Liver (tissue), 3 donors: Measurements from ENCODE around the gene HNMT.

ENCODE experiments used
- EGR1 ChIP-seq, 2 donors: IDR thresholded peaks; 2 replicates each; pipeline ENCODE4 v1.6.1; 2016 to 2018; ENCODE audit warnings: antibody characterized with exemption in 2 of 2, low read depth in 2 of 2
- HNF4G ChIP-seq: IDR thresholded peaks from 2 replicates; pipeline ENCODE4 v1.6.1; 2016; ENCODE audit warnings: antibody characterized with exemption
- MAX ChIP-seq: IDR thresholded peaks from 2 replicates; pipeline ENCODE4 v1.6.1; 2016; ENCODE audit warnings: antibody characterized with exemption
- RAD21 ChIP-seq, 2 donors: IDR thresholded peaks; 2 replicates each; pipeline ENCODE4 v1.6.1; 2016; ENCODE audit warnings: antibody characterized with exemption in 2 of 2, mild to moderate bottlenecking in 2 of 2
- TAF1 ChIP-seq: conservative IDR thresholded peaks from 2 replicates; pipeline ENCODE4 v1.6.1; 2016; ENCODE audit warnings: antibody characterized with exemption, mild to moderate bottlenecking
- TF ChIP-seq, protein P1 (sequence below): fragments of 150-350 bp; IDR thresholded peaks from 2 replicates; pipeline ENCODE4 v1.5.1; 2017; ENCODE audit warnings: improper control_type of control experiment, low read depth, low read length; ENCODE audit not compliant: missing input control
- TF ChIP-seq, protein P2 (sequence below): IDR thresholded peaks from 2 replicates; pipeline ENCODE4 v1.6.1; 2016; ENCODE audit warnings: antibody characterized with exemption, mild to moderate bottlenecking
- donor health status: healthy.
- donor health status: healthy.

DNA sequence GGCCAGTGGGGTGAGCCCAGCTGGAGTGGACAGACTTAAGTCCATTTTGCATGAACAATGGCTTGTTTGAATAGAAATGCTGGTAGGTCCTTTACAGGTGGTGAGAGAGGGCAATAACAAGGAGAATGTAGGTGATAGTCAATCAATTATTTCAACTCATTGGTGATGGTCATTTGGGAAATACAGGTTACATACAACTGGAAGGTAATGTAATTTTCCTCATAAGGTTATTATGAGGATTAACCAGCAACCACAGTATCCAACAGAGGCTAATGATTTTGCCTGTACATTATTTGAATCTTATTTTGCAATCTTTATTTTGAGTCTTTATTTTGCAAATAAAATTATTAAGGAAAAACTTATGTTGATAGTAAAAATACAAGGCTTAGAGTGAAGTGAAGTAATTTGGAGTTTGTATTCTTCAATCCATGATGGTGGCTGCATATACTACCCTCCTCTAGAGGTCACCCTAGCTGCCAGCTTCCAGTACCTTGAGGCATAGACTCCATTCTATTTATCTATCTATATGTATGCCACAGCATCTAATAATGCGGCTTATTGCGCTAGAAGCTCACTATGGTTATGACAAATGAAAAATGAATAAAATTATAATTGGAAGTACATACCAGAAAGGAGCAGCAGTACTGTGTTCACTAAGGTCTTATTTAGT lies 20.5 kb upstream of the HNMT start:
- peak in 1 of 2 donors; percentile 5 for TF ChIP-seq RAD21 (IDR thresholded peaks at IDR 0.05)
- TF ChIP-seq, protein P1, sequence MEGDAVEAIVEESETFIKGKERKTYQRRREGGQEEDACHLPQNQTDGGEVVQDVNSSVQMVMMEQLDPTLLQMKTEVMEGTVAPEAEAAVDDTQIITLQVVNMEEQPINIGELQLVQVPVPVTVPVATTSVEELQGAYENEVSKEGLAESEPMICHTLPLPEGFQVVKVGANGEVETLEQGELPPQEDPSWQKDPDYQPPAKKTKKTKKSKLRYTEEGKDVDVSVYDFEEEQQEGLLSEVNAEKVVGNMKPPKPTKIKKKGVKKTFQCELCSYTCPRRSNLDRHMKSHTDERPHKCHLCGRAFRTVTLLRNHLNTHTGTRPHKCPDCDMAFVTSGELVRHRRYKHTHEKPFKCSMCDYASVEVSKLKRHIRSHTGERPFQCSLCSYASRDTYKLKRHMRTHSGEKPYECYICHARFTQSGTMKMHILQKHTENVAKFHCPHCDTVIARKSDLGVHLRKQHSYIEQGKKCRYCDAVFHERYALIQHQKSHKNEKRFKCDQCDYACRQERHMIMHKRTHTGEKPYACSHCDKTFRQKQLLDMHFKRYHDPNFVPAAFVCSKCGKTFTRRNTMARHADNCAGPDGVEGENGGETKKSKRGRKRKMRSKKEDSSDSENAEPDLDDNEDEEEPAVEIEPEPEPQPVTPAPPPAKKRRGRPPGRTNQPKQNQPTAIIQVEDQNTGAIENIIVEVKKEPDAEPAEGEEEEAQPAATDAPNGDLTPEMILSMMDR, result no peak
- no peak for TF ChIP-seq TAF1
- TF ChIP-seq MAX, result no peak
- TF ChIP-seq, protein P2, sequence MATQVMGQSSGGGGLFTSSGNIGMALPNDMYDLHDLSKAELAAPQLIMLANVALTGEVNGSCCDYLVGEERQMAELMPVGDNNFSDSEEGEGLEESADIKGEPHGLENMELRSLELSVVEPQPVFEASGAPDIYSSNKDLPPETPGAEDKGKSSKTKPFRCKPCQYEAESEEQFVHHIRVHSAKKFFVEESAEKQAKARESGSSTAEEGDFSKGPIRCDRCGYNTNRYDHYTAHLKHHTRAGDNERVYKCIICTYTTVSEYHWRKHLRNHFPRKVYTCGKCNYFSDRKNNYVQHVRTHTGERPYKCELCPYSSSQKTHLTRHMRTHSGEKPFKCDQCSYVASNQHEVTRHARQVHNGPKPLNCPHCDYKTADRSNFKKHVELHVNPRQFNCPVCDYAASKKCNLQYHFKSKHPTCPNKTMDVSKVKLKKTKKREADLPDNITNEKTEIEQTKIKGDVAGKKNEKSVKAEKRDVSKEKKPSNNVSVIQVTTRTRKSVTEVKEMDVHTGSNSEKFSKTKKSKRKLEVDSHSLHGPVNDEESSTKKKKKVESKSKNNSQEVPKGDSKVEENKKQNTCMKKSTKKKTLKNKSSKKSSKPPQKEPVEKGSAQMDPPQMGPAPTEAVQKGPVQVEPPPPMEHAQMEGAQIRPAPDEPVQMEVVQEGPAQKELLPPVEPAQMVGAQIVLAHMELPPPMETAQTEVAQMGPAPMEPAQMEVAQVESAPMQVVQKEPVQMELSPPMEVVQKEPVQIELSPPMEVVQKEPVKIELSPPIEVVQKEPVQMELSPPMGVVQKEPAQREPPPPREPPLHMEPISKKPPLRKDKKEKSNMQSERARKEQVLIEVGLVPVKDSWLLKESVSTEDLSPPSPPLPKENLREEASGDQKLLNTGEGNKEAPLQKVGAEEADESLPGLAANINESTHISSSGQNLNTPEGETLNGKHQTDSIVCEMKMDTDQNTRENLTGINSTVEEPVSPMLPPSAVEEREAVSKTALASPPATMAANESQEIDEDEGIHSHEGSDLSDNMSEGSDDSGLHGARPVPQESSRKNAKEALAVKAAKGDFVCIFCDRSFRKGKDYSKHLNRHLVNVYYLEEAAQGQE, result no peak
- no peak for TF ChIP-seq EGR1 (IDR thresholded peaks at IDR 0.05; ENCODE audit: low read depth in 2 of 2)
- TF ChIP-seq HNF4G, result no peak
